ENCODE data around the gene SETBP1. TPM values are rescaled to one million over a fixed set of nuclear protein-coding genes. Genes with fewer than 3 reads are reported as not detected.

The SETBP1 gene
- total RNA-seq, 4 donors from 2014 or later = 26.2 to 40.8 (median 33.6) TPM

DNA sequence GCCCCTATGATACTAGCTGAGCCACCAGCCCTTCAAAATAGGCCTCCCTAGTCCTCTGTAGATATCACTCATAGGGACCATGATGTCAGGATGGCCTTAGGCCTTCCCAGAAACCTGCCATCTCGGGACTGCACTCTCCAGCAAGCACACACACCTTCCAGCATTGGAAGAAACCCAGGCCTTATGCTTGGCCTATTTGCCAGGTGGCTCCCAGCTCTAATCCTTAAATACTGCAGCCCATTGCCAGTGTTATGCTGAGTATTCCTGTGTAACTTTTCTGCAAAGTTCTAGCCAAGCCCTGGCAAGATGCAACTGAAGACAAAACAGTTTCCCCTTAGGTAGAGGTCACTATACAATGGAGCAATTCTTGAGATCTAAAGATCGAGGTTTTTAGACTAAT, 316.5 kb downstream of the SETBP1 start:
- H3K4me1 ChIP-seq = no peaks in the 10 kb centered on the region
- no peak overlapping the region for H3K4me3 ChIP-seq
- TF ChIP-seq, protein P1, sequence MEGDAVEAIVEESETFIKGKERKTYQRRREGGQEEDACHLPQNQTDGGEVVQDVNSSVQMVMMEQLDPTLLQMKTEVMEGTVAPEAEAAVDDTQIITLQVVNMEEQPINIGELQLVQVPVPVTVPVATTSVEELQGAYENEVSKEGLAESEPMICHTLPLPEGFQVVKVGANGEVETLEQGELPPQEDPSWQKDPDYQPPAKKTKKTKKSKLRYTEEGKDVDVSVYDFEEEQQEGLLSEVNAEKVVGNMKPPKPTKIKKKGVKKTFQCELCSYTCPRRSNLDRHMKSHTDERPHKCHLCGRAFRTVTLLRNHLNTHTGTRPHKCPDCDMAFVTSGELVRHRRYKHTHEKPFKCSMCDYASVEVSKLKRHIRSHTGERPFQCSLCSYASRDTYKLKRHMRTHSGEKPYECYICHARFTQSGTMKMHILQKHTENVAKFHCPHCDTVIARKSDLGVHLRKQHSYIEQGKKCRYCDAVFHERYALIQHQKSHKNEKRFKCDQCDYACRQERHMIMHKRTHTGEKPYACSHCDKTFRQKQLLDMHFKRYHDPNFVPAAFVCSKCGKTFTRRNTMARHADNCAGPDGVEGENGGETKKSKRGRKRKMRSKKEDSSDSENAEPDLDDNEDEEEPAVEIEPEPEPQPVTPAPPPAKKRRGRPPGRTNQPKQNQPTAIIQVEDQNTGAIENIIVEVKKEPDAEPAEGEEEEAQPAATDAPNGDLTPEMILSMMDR (IDR thresholded peaks at IDR 0.05) = no peak
- no peak for TF ChIP-seq POLR2A (IDR thresholded peaks at IDR 0.05)
- no peak for TF ChIP-seq EP300 (IDR thresholded peaks at IDR 0.05)
- no peaks in the 10 kb centered on the region for H3K9me3 ChIP-seq
- H3K27me3 ChIP-seq = no peaks in the 10 kb centered on the region
- H3K27ac ChIP-seq = no peak overlapping the region
- DNase-seq (ENCODE audit: low spot score in 2 of 2) = no peak
- WGBS, 2 donors = 75 to 83% methylated on average over 2 of the region's 2 CpGs
- H3K36me3 ChIP-seq = no peaks in the 10 kb centered on the region

- TF ChIP-seq POLR2A (IDR thresholded peaks at IDR 0.05) (no peak), EP300 (IDR thresholded peaks at IDR 0.05) (no peak)
- TF ChIP-seq, protein P1 (IDR thresholded peaks at IDR 0.05) = no peak
- no peak overlapping the region for H3K27ac ChIP-seq
Measured at GRCh38 chr18:44998360-44998759, 317.7 kb downstream of the SETBP1 start.

DNA sequence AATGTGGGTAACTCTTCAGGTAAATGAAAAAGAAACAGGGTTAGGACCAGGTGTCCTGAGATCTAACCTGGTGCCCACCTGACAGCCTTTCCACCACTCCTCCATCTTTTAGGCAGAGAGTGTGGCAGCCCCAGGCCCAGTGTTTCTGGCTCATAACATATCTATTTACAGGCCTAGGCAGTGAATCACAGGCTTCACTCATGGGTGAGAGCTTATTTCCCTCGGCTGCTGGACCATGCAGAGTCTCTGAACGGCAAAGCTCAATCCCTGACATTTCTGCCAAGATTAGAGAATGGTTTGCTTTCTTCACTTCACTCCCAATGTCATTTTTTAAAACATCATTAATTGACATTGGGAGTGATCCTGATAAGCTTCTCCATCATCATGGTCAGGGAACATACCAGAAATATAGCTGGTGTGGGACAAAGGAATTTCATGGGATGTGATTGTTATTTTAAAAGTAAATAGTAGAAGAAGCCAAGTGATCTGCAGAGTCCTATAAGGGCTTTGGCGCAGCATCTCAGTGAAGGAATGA, 323.9 kb downstream of the SETBP1 start:
- Histone ChIP-seq H3K36me3 (no peaks in the 10 kb centered on the region), H3K27ac (no peak overlapping the region), H3K27me3 (no peaks in the 10 kb centered on the region), H3K4me3 (no peak overlapping the region), H3K4me1 (no peaks in the 10 kb centered on the region), H3K9me3 (no peaks in the 10 kb centered on the region)
- 66 to 70% methylated on average over 3 of the region's 3 CpGs for WGBS, 2 donors
- TF ChIP-seq, protein P1 (IDR thresholded peaks at IDR 0.05) = no peak
- TF ChIP-seq POLR2A (IDR thresholded peaks at IDR 0.05) = no peak
- TF ChIP-seq EP300 (IDR thresholded peaks at IDR 0.05) = no peak
- DNase-seq (ENCODE audit: low spot score in 2 of 2) = no peak

More at GRCh38 chr18:44998360-44998759, 317.7 kb downstream of the SETBP1 start:
- no peaks in the 10 kb centered on the region for H3K27me3 ChIP-seq
- H3K9me3 ChIP-seq = no peaks in the 10 kb centered on the region
- no peak overlapping the region for H3K4me3 ChIP-seq
- no peaks in the 10 kb centered on the region for H3K4me1 ChIP-seq
- no peaks in the 10 kb centered on the region for H3K36me3 ChIP-seq
- DNase-seq (ENCODE audit: low spot score in 2 of 2) = no peak
- 95 to 98% methylated on average over 8 of the region's 8 CpGs for WGBS, 2 donors

- Histone ChIP-seq H3K27ac (no peak overlapping the region), H3K4me1 (no peaks in the 10 kb centered on the region), H3K36me3 (no peaks in the 10 kb centered on the region), H3K9me3 (no peaks in the 10 kb centered on the region), H3K4me3 (no peak overlapping the region), H3K27me3 (no peaks in the 10 kb centered on the region)
- TF ChIP-seq POLR2A (IDR thresholded peaks at IDR 0.05) = no peak
- no peak for TF ChIP-seq EP300 (IDR thresholded peaks at IDR 0.05)
- TF ChIP-seq, protein P1 (IDR thresholded peaks at IDR 0.05) = no peak
- 91% methylated on average over 2 of the region's 2 CpGs for WGBS, 2 donors
- DNase-seq (ENCODE audit: low spot score in 2 of 2) = no peak
Measured at GRCh38 chr18:45006934-45007333, 326.2 kb downstream of the SETBP1 start.

DNA sequence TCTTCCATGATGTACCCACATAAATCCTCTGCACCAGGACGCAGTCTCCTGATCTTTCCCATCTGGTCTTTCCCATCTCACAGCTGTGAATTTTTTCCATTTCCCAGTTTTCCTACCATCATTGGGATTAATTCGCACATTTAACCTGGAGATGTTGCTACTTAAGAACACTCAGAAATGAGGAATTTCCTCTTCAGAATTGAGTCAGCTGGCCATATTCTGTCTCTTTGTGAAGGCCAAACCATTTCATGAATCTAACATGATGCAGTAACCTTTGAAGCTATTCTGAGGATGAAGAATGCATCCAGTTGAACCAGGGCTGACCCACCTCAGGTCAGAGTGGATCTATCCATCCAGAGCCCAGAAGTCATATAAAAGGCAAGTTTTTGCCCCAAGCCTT, 326.8 kb downstream of the SETBP1 start:
- TF ChIP-seq POLR2A (IDR thresholded peaks at IDR 0.05) (no peak), EP300 (IDR thresholded peaks at IDR 0.05) (no peak)
- TF ChIP-seq, protein P1 (IDR thresholded peaks at IDR 0.05) = no peak
- H3K27ac ChIP-seq = no peak overlapping the region
- WGBS, 2 donors = 99 to 100% methylated on average over 2 of the region's 2 CpGs
- H3K36me3 ChIP-seq = no peaks in the 10 kb centered on the region
- no peak overlapping the region for H3K4me3 ChIP-seq
- DNase-seq (ENCODE audit: low spot score in 2 of 2) = no peak
- no peaks in the 10 kb centered on the region for H3K9me3 ChIP-seq
- no peaks in the 10 kb centered on the region for H3K27me3 ChIP-seq
- no peaks in the 10 kb centered on the region for H3K4me1 ChIP-seq
